ENCODE measurements around the gene OR1Q1. TPM values are rescaled to one million over a fixed set of nuclear protein-coding genes. Genes with fewer than 3 reads are reported as not detected.

OR1Q1 gene
- polyA plus RNA-seq, 3 donors from 2014 or later, result not detected

Other genes with a start within 250 kb of the OR1Q1 start
- gene PTGS1, start 243.7 kb upstream of the OR1Q1 start, polyA plus RNA-seq, result 1 to 10 TPM; 1.8 to 5.4 (median 2.0) TPM
- not detected for gene OR1J1, start 136.8 kb upstream of the OR1Q1 start, polyA plus RNA-seq
- gene OR1J2, start 103.9 kb upstream of the OR1Q1 start, polyA plus RNA-seq, result not detected
- not detected for gene OR1J4, start 95.6 kb upstream of the OR1Q1 start, polyA plus RNA-seq
- not detected for gene OR1N1, start 87.4 kb upstream of the OR1Q1 start, polyA plus RNA-seq
- gene OR1N2, start 61.6 kb upstream of the OR1Q1 start, polyA plus RNA-seq, result not detected
- gene OR1L8, start 31.4 kb upstream of the OR1Q1 start, polyA plus RNA-seq, result under 1 TPM in 2 of 3 donors, not detected in 1; 0.11 to 0.64 TPM
- gene OR1B1, start 42.9 kb downstream of the OR1Q1 start, polyA plus RNA-seq, result not detected
- gene OR1L1, start 47.0 kb downstream of the OR1Q1 start, polyA plus RNA-seq, result not detected
- gene OR1L3, start 60.4 kb downstream of the OR1Q1 start, polyA plus RNA-seq, result not detected
- gene OR1L4, start 109.3 kb downstream of the OR1Q1 start, polyA plus RNA-seq, result not detected
- gene OR1L6, start 127.6 kb downstream of the OR1Q1 start, polyA plus RNA-seq, result not detected
- gene OR5C1, start 174.2 kb downstream of the OR1Q1 start, polyA plus RNA-seq, result not detected
- not detected for gene OR1K1, start 185.4 kb downstream of the OR1Q1 start, polyA plus RNA-seq
- 10 to 100 TPM; 10.0 to 14.0 (median 13.6) TPM for gene PDCL, start 213.8 kb downstream of the OR1Q1 start, polyA plus RNA-seq

Measured in immature natural killer cell (primary cell).